ENCODE data around the gene SIVA1.
"Not testable (repeated sequence)": the region's sequence is repeated elsewhere in the genome, so short reads cannot be mapped to it uniquely, and the experiment has no call there.

The SIVA1 gene

GRCh38 chr14:104734991-104735779, 17.8 kb upstream of the SIVA1 start:
- DNase-seq = no peak

DNA sequence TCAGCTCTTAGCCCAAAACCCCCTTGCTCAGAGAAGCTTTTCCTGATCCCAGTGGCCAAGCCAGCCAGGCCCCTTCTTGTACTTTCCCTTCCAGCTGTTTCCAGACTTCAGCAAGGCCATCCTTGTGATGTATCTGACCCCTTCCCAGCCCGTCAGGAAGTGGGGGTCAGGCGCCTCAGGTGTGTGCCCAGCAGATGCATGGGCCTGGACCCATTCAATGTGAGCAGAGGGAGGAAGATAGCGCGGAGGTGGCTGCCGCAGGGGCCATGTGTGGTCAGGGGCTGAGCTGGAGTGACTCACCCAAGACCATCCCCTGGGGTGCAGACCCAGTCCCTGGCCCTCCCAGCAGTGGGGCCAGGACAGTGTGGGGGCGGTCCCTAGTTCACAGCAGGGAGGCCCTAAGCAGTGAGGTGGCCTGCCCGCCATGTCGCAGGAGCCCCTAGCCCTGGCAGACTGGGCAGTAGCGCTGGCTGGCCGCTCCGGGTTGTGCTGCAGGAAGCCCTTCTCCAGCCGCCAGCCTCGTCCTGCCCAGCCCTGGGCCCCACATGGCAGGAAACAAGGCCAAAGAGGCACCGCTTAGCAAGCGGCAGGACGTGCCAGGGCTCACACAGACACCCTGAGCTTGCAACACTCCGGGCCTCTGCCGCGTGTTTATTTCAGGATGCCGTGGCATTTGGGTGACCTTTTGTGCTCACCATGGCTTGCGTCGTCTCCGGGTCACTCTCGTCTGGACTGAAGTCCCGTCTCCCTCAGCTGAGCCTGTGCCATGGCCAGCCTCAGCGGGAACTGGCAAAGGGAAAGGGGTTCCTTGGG, 16.9 kb upstream of the SIVA1 start:
- no peak for DNase-seq

- no peak for DNase-seq
Observed at GRCh38 chr14:104738375-104739019, 14.4 kb upstream of the SIVA1 start.

GRCh38 chr14:104739026-104739425, 13.9 kb upstream of the SIVA1 start:
- DNase-seq = no peak

GRCh38 chr14:104739546-104740516, 13.1 kb upstream of the SIVA1 start:
- DNase-seq = no peak

GRCh38 chr14:104741108-104741802, 11.7 kb upstream of the SIVA1 start:
- DNase-seq = no peak

GRCh38 chr14:104741803-104742251, 11.1 kb upstream of the SIVA1 start:
- DNase-seq = no peak

DNA sequence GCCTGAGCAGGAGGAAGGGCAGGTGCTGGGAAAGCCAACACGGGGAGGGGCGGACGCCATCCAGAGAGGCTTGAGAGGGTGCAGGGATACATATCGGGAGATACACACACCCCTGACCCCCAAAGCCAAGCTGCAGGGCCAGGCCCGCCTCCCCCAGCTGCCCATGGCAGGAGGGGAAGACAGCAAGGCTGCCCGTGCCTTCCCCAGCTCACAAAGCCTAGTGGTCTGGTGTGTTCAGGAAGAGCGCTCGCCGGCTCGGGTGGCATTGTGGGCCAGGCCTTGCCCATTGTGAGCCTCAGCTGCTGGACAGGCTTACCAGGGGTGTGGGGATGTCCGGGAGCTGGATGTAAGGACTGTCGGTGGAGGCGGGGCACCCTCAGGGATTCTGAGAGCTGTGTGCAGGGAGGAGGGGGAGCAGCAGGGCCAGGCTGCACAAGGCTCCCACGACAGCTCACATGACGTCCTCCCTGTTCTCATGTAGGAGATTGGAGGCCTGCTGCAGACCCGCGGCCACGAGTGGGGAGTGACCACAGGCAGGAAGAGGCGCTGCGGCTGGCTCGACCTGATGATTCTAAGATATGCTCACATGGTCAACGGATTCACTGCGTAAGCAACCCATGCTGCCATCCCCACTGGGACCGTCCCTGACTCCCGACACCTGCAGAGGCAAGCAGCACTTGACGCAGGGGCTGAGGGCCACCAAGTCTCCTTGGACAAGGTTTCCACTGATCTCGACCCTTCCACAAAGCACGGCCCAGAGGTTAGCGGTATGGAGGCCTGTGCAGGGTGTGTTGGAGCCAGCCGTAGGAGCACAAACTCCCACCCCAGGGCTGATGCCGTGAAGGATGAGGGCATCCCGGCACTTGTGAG, 10.1 kb upstream of the SIVA1 start:
- no peak for DNase-seq

DNA sequence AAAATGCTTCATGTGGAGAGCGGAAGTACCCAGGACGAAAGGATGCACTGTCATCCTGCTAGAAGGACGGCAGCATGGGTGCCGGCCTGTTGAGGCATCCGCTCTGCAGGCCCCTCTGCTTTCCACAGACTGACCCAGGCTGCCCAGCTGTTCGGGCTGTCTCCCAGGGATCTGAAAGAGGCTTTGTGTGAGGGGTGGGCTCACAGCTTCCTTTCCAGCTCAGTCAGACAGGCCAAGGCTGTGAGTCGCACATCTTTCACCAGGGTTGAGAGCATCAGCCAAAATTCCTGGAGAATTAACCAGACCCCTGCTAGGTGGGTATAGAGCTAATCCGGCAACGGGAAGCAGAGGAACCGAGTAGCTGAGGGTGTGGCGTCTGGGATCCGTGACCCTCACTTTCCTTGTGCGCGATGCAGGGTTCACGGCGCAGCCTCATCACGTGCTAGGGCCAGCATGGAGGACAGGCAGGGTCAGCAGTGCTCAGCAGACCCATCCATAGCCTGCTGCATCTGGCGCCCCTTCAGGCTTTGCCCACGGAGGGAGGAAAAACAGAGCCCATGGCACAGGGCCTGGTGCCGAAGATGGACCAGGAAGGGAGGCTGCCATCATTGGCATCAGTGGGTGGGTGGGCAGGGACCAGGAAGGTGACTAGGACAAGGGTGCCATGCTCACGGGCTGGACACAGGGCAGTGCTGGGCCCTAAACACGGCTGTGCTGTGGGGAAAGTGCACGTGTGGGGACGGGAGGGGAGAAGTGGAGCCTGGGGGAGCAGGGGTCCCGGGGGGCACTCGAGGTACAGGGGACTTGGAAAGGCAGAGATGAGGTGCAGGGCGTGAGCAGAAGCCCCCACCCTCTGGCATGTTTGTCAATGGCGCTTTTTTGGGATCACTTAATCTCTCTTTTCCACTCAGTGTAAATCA, 9.2 kb upstream of the SIVA1 start:
- no peak for DNase-seq

DNA sequence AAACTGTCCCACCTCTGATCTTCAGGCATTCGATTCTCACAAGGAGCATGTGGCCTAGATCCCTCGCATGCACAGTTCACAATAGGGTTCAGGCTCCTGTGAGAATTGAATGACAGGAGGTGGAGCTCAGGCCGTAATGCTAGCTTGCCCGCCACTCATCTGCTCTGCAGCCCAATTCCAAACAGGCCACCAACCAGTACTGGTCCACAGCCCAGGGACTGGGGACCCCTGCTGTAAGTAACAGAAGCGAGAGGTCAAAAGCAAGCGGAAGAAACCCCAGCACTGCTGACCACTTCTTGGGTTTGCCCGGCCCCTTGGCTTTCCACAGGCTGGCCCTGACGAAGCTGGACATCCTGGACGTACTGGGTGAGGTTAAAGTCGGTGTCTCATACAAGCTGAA, 8.5 kb upstream of the SIVA1 start:
- no peak for DNase-seq

DNA sequence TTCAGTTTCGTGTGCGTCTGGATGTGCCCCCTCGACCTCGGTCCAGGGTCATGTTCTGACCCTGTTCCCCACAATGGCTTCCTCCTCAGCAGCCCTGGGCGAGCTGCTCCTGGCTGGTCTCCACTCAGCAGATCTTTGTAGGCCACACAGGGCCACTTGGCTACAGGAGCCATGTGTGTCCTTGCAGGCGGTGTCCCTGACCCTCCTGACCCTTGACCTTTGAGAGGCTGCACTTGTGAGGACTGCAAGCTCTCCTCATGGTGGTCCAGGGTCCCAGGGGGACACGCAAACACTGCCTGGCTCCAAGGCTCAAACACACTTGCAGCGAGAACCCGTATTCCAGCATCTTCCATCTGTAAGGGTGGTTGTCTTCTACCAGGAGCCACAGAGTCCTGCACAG, 7.5 kb upstream of the SIVA1 start:
- no peak for DNase-seq

GRCh38 chr14:104746071-104746545, 6.8 kb upstream of the SIVA1 start:
- no peak for DNase-seq

DNA sequence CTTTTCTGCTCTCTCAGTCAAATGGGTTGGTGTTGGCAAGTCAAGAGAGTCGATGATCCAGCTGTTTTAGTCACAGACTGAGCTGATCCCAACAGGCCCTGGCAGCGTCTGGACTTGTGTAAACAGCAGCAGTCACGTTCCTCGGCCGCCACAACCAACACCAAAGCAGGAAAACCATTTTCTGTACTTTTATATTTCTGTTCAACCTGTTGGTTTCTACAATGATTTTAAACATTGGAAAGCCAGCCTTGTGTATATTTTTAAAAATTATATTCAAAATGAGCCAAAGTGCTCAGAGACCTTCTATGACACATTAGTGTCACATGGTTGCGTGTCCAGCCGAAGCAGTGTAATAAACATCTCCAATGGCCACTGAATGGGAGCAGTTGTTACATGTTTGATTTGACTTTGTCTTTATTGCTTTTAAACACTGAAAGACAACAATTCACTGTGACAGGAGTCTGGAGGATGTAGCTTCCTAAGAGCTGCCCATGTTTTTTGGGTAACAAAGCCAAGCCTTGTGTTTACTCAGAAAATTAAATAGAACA, 5.9 kb upstream of the SIVA1 start:
- DNase-seq = no peak

GRCh38 chr14:104747876-104748275, 5.1 kb upstream of the SIVA1 start:
- no peak for DNase-seq

GRCh38 chr14:104749111-104749649, 3.8 kb upstream of the SIVA1 start:
- no peak for DNase-seq

DNA sequence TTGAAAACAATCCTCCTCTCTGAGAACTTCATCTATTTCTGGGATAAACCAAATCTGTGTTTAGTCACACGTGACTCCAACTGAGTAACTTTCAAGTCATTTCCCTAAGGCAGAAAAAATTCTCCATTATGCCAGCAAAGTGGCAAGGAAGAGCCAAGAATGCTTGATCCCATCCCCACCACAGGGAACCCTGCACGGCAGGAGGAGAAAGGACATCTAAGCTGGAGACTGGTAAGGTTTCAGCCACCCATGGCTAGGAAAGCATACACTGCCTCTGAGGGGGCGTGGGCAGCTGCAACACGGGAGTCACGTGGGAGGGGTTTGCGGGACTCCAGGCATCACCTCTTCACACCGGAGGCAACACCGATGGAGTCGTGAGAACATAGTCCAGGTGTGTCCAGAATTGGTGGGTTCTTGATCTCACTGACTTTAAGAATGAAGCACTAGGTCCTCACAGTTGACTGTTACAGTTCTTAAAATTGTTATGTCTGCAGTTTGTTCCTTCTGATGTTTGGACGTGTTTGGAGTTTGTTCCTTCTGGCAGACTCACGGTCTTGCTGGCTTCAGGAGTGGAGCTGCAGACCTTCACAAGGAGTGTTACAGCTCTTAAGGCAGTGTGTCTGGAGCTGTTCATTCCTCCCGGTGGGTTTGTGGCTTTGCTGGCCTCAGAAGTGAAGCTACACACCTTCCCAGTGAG, 2.7 kb upstream of the SIVA1 start:
- DNase-seq = no peak

DNA sequence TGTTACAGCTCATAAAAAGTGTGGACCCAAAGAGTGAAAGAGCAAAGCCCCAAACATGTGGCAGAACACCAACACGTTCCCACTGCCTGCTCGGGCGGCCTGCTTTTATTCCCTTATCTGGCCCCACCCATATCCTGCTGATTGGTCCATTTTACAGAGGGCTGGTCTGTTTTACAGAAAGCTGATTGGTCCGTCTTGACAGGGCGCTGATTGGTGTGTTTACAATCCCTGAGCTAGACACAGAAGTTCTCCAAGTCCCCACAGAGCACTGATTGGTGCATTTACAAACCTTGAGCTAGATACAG, 2.2 kb upstream of the SIVA1 start:
- DNase-seq = not testable (repeated sequence)

All from CD4-positive, alpha-beta T cell treated with Interleukin-6 for 4 hours (primary cell).